Measurements from ENCODE around the gene OR51B2.

OR51B2 gene

GRCh38 chr11:5282628-5283027 lies 41.5 kb downstream of the OR51B2 start:
- DNase-seq (ENCODE audit: low read depth), result no peak

GRCh38 chr11:5281596-5281995 lies 42.5 kb downstream of the OR51B2 start:
- no peak for DNase-seq (ENCODE audit: low read depth)

GRCh38 chr11:5280582-5281102 lies 43.5 kb downstream of the OR51B2 start:
- no peak for DNase-seq (ENCODE audit: low read depth)

DNA sequence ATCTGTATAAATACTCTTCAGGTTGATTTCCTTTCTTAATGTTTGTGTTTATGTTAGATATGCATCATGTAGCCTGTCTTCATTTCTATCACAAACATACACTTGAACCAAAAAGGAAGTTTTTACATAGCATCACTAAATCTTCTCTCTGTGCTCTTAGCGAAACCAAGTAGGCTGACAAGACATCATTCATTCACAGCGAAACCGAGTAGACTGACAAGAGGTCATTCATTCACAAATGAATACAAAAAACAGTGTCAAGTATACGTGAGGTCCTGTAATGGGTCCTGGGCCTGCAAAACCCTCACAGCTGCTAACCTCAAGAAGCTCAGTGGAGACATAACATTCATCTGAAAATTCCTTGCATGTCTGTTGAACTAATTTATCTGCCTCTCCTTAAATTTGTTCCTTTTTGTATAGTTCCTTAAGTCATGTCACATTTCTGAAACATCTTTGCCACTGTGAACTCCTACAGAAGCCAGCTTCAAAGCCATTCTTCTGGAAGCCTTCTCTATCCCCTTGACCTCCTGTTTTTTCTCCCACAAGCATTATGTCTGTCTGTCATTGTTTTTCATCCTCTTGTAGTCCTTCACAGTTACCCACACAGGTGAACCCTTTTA lies 44.5 kb downstream of the OR51B2 start:
- DNase-seq (ENCODE audit: low read depth), result no peak

GRCh38 chr11:5277807-5278382 lies 46.2 kb downstream of the OR51B2 start:
- no peak for DNase-seq (ENCODE audit: low read depth)

DNA sequence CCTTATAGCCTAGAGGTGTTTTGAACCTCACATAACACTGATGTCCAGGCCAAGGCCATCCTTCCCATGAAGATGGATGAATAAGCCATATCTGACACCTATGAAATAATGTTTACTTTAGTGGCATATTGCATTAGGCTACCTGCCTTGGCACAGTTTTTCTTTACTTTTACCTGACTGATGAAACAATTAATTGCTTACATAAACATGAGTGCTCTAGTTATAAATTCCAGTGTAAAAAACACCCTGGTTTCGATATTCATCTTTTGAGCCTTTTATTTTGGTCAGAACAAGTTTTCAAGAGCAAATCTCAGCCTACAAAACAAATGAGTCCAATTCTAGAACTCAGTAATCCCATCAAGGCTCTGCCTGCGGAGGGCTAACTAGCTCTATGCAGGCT lies 47.4 kb downstream of the OR51B2 start:
- DNase-seq (ENCODE audit: low read depth), result no peak

DNA sequence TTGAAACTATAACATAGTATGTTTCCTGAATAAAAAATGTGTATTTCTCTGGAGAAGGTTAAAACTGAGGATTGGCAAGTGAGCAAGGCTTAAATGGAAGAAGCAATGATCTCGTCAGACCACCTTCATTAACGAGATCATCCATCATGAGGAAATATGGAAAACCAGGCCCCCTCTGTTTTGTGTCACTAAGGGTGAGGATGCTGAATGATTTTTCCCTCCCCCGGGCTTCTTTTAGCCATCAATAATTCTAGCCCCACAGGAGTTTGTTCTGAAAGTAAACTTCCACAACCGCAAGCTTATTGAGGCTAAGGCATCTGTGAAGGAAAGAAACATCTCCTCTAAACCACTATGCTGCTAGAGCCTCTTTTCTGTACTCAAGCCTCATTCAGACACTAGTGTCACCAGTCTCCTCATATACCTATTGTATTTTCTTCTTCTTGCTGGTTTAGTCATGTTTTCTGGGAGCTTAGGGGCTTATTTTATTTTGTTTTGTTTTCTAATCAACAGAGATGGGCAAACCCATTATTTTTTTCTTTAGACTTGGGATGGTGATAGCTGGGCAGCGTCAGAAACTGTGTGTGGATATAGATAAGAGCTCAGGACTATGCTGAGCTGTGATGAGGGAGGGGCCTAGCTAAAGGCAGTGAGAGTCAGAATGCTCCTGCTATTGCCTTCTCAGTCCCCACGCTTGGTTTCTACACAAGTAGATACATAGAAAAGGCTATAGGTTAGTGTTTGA lies 48.6 kb downstream of the OR51B2 start:
- no peak for DNase-seq (ENCODE audit: low read depth)

DNA sequence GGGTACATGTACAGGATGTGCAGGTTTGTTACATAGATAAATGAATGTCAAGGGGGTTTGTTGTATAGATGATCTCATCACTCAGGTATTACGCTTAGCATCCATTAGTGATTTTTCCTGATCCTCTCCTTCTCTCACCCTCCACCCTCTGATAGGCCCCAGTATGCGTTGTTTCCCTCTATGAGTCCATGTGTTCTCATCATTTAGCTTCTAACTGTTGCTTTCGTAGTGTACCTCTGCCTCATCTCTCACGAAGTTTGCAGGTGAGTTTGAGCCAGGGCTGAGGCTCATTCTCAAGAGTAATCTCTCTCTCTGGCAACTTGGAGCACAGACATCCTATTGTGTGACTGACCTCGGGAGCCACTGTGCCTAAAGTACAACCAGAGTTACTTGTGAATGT lies 49.7 kb downstream of the OR51B2 start:
- DNase-seq (ENCODE audit: low read depth), result no peak

All from T follicular helper cell (primary cell).